ENCODE data around the gene EXD1.
"Not testable (repeated sequence)": the region's sequence is repeated elsewhere in the genome, so short reads cannot be mapped to it uniquely, and the experiment has no call there.

The EXD1 gene

DNA sequence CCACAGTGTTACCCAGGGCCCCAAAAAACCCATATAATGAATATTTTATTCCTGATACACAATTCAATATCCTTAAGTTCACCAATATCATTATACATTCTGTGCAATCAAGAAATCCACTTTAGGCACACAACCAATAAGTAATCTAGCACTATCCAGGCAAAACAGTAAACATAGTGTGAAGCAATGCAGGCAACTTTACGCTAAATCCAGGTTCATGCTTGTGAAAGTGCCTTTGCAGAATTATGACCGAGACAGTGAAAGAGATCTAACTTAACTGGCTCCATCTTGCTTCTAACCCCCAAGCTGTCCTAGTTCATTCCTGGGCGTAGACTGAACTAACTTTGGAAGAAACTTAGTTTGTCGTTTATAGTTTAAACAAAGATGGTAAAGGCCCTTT is 80.3 kb downstream of the EXD1 start:
- TF ChIP-seq ZNF70 (CRISPR knock-in tag; IDR thresholded peaks at IDR 0.05) (no peak), ISL1 (CRISPR knock-in tag; IDR thresholded peaks at IDR 0.05) (no peak), GLIS3 (CRISPR knock-in tag; IDR thresholded peaks at IDR 0.05) (no peak), RARB (CRISPR knock-in tag; IDR thresholded peaks at IDR 0.05) (no peak), ZFP3 (CRISPR knock-in tag; IDR thresholded peaks at IDR 0.05) (no peak), SNAI2 (CRISPR knock-in tag; IDR thresholded peaks at IDR 0.05) (no peak), ZNF8 (CRISPR knock-in tag; IDR thresholded peaks at IDR 0.05) (no peak), ESRRG (CRISPR knock-in tag; IDR thresholded peaks at IDR 0.05) (no peak), OSR1 (CRISPR knock-in tag; IDR thresholded peaks at IDR 0.05) (no peak), ZNF565 (CRISPR knock-in tag; conservative IDR thresholded peaks at IDR 0.05; ENCODE audit: low read depth) (no peak), TOX (CRISPR knock-in tag; IDR thresholded peaks at IDR 0.05; ENCODE audit: borderline replicate concordance) (no peak), PPARA (CRISPR knock-in tag; IDR thresholded peaks at IDR 0.05; ENCODE audit: borderline replicate concordance) (no peak), CSDC2 (CRISPR knock-in tag; IDR thresholded peaks at IDR 0.05) (no peak), ARNTL (CRISPR knock-in tag; IDR thresholded peaks at IDR 0.05; ENCODE audit: borderline replicate concordance, low read depth) (no peak)
- TF ChIP-seq, protein P1, sequence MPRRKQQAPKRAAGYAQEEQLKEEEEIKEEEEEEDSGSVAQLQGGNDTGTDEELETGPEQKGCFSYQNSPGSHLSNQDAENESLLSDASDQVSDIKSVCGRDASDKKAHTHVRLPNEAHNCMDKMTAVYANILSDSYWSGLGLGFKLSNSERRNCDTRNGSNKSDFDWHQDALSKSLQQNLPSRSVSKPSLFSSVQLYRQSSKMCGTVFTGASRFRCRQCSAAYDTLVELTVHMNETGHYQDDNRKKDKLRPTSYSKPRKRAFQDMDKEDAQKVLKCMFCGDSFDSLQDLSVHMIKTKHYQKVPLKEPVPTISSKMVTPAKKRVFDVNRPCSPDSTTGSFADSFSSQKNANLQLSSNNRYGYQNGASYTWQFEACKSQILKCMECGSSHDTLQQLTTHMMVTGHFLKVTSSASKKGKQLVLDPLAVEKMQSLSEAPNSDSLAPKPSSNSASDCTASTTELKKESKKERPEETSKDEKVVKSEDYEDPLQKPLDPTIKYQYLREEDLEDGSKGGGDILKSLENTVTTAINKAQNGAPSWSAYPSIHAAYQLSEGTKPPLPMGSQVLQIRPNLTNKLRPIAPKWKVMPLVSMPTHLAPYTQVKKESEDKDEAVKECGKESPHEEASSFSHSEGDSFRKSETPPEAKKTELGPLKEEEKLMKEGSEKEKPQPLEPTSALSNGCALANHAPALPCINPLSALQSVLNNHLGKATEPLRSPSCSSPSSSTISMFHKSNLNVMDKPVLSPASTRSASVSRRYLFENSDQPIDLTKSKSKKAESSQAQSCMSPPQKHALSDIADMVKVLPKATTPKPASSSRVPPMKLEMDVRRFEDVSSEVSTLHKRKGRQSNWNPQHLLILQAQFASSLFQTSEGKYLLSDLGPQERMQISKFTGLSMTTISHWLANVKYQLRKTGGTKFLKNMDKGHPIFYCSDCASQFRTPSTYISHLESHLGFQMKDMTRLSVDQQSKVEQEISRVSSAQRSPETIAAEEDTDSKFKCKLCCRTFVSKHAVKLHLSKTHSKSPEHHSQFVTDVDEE (CRISPR knock-in tag; IDR thresholded peaks at IDR 0.05), result no peak
- ATAC-seq, result peak; percentile 12; the same call in 2 of the 3 replicates

DNA sequence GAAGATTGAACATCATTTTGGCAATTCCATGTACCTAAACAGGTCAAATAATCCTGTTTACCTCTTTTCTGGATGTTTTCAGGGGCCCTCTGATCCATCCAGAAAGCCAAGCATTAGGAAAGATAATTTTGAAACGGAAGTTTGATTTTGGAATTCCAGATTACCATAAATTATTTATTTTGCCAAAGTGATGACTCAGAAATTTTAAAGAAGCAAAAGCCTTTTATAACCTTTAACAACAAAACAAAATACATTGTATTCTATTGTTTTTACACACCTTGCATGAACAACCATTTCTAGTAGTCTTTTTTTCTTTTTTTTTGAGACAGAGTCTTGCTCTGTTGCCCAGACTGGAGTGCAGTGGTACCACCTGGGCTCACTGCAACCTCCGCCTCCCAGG is 82.5 kb downstream of the EXD1 start:
- TF ChIP-seq, protein P2, sequence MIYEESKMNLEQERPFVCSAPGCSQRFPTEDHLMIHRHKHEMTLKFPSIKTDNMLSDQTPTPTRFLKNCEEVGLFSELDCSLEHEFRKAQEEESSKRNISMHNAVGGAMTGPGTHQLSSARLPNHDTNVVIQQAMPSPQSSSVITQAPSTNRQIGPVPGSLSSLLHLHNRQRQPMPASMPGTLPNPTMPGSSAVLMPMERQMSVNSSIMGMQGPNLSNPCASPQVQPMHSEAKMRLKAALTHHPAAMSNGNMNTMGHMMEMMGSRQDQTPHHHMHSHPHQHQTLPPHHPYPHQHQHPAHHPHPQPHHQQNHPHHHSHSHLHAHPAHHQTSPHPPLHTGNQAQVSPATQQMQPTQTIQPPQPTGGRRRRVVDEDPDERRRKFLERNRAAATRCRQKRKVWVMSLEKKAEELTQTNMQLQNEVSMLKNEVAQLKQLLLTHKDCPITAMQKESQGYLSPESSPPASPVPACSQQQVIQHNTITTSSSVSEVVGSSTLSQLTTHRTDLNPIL (CRISPR knock-in tag; IDR thresholded peaks at IDR 0.05; ENCODE audit: low read depth), result no peak
- no peak for TF ChIP-seq ARNTL (CRISPR knock-in tag; IDR thresholded peaks at IDR 0.05; ENCODE audit: borderline replicate concordance, low read depth)
- no peak for TF ChIP-seq OSR1 (CRISPR knock-in tag; IDR thresholded peaks at IDR 0.05)
- TF ChIP-seq ESRRG (CRISPR knock-in tag; IDR thresholded peaks at IDR 0.05), result no peak
- TF ChIP-seq PPARA (CRISPR knock-in tag; IDR thresholded peaks at IDR 0.05; ENCODE audit: borderline replicate concordance), result no peak
- TF ChIP-seq, protein P3, sequence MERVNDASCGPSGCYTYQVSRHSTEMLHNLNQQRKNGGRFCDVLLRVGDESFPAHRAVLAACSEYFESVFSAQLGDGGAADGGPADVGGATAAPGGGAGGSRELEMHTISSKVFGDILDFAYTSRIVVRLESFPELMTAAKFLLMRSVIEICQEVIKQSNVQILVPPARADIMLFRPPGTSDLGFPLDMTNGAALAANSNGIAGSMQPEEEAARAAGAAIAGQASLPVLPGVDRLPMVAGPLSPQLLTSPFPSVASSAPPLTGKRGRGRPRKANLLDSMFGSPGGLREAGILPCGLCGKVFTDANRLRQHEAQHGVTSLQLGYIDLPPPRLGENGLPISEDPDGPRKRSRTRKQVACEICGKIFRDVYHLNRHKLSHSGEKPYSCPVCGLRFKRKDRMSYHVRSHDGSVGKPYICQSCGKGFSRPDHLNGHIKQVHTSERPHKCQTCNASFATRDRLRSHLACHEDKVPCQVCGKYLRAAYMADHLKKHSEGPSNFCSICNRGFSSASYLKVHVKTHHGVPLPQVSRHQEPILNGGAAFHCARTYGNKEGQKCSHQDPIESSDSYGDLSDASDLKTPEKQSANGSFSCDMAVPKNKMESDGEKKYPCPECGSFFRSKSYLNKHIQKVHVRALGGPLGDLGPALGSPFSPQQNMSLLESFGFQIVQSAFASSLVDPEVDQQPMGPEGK (CRISPR knock-in tag; IDR thresholded peaks at IDR 0.05; ENCODE audit: borderline replicate concordance), result no peak

DNA sequence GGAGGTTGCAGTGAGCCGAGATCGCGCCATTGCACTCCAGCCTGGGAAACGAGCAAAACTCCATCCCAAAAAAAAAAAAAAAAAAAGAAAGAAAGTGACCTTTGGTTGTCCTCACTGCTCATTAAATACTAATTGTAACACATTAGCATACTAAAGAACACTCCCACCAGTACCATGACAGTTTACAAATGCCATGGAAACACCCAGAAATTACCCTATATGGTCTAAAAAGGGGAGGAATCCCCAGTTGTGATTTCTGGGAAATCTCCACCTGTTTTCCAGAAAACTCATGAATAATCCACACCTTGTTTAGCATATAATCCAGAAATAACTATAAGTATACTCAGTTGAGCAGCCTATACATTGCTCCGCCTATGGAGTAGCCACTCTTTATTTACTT is 90.9 kb downstream of the EXD1 start:
- no peak for ATAC-seq
- no peak for TF ChIP-seq OSR1 (CRISPR knock-in tag; IDR thresholded peaks at IDR 0.05)
- TF ChIP-seq PPARA (CRISPR knock-in tag; IDR thresholded peaks at IDR 0.05; ENCODE audit: borderline replicate concordance), result no peak
- no peak for TF ChIP-seq ZNF565 (CRISPR knock-in tag; conservative IDR thresholded peaks at IDR 0.05; ENCODE audit: low read depth)

More for the DNA sequence above, 82.5 kb downstream of the EXD1 start:
- no peak for ATAC-seq

DNA sequence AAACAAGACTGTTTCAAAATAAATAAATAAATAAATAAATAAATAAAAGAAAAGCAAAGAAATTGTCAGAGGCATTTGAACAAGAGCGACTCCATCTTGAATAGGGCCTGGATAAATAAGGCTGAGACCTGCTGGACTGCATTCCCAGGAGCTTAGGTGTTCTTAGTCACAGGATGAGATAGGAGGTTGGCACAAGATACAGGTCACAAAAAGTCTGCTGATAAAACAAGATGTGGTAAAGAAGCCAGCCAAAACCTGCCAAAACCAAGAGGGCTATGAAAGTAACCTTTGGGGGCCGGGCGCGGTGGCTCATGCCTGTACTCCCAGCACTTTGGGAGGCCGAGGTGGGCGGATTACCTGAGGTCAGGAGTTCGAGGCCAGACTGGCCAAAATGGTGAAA is 91.4 kb downstream of the EXD1 start:
- not testable (repeated sequence) for ATAC-seq

DNA sequence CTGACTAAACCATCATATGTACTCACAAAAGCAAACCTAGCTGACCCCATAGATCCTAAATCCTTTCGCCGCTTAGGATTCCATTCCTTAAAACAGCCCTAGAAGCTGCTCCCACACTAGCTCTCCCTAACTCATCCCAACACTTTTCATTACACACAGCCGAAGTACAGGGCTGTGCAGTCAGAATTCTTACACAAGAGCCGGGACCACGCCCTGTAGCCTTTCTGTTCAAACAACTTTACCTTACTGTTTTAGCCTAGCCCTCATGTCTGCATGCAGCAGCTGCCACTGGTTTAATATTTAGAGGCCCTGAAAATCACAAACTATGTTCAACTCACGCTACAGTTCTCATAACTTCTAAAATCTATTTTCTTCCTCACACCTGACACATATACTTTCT is 95.0 kb downstream of the EXD1 start:
- not testable (repeated sequence) for ATAC-seq

DNA sequence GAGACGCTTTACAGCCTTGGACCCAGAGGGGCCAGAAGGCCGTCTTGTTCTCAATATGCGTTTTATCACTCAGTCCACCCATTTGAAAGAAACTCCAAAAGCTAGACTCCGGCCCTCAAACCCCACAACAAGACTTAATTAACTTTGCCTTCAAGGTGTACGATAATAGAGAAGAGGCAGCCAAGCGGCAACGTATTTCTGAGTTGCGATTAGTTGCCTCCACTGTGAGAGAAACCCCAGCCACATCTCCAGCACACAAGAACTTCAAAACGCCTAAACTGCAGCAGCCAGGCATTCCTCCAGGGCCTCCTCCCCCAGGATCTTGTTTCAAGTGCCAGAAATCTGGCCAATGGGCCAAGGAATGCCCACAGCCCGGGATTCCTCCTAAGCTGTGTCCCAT is 97.1 kb downstream of the EXD1 start:
- no peak for TF ChIP-seq ZNF8 (CRISPR knock-in tag; IDR thresholded peaks at IDR 0.05)
- TF ChIP-seq ARNTL (CRISPR knock-in tag; IDR thresholded peaks at IDR 0.05; ENCODE audit: borderline replicate concordance, low read depth), result no peak
- ATAC-seq, result no peak
